ENCODE measurements around the gene CD244.

DNA sequence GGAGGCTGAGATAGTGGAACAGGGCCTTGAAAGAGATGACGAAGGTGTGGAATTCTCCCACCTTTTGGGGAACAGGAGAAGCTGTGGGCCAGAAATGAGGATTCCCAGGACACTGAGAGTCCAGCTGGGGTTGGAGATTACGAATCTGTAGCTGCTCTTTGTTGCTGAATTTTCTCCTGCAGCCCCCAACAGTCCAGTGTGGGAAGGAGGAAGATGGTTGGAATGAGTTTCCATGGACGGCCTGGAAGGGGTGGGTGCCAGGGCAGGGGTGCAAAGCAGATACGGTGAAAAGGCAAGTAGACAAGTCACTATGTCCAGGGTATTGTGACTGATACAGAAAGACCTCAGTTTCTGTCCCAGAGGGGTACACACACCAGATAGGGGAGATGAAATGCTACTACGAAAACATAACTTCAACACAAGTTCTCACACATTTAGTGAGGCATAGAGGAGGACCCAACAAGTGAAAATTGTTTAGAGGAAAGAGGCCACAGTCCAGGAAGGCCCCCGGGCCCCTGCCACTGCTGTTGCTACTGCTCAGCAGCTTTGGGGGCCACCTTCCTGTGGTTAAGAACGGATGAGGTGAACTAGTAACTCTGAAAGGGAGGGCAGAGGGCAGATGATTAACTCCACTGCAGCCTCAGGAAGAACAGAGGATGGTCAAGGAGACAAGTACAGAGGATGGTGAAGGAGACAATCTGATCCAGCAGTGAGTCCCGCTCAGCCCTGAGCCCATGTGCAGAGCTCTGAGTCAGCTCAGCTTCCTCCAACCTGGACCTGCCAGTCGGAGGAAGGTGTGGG, 7.3 kb downstream of the CD244 start:
- TF ChIP-seq POLR2A (IDR thresholded peaks at IDR 0.05), result no peak
- TF ChIP-seq, protein P1, sequence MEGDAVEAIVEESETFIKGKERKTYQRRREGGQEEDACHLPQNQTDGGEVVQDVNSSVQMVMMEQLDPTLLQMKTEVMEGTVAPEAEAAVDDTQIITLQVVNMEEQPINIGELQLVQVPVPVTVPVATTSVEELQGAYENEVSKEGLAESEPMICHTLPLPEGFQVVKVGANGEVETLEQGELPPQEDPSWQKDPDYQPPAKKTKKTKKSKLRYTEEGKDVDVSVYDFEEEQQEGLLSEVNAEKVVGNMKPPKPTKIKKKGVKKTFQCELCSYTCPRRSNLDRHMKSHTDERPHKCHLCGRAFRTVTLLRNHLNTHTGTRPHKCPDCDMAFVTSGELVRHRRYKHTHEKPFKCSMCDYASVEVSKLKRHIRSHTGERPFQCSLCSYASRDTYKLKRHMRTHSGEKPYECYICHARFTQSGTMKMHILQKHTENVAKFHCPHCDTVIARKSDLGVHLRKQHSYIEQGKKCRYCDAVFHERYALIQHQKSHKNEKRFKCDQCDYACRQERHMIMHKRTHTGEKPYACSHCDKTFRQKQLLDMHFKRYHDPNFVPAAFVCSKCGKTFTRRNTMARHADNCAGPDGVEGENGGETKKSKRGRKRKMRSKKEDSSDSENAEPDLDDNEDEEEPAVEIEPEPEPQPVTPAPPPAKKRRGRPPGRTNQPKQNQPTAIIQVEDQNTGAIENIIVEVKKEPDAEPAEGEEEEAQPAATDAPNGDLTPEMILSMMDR (IDR thresholded peaks at IDR 0.05), result no peak
- TF ChIP-seq EP300 (IDR thresholded peaks at IDR 0.05), result no peak

All from stomach (tissue), 4 donors.